22Rv1 (cell line): ENCODE measurements around the gene TMX2.

ENCODE experiments used
- H3K27ac ChIP-seq: fragments of 450-650 bp; 2 replicates; pipeline ENCODE4 v1.5.1; 2017
- CTCF ChIP-seq: fragments of 450-650 bp; IDR thresholded peaks from 2 replicates; pipeline ENCODE4 v1.5.1; 2017; ENCODE audit warnings: mild to moderate bottlenecking
- ZFX ChIP-seq: fragments of 450-650 bp; IDR thresholded peaks from 2 replicates; pipeline ENCODE4 v1.6.1; 2017; ENCODE audit warnings: antibody characterized with exemption, borderline replicate concordance

TMX2 gene

GRCh38 chr11:57761301-57762234 is 49.2 kb downstream of the TMX2 start, which contains the start of gene CTNND1:
CTNND1 (plus strand) TSS chr11:57761802; CDS start chr11:57791479, 29,677 bp downstream.
- TF ChIP-seq CTCF = no peak
- no peak for TF ChIP-seq ZFX

GRCh38 chr11:57762235-57762861 is 50.0 kb downstream of the TMX2 start:
- peak overlapping the region; percentile 92 for H3K27ac ChIP-seq
- no peak for TF ChIP-seq CTCF
- no peak for TF ChIP-seq ZFX

More at GRCh38 chr11:57761301-57762234, 49.2 kb downstream of the TMX2 start, which contains the start of gene CTNND1:
- peak within 1 kb of the TSS; percentile 92 for H3K27ac ChIP-seq

DNA sequence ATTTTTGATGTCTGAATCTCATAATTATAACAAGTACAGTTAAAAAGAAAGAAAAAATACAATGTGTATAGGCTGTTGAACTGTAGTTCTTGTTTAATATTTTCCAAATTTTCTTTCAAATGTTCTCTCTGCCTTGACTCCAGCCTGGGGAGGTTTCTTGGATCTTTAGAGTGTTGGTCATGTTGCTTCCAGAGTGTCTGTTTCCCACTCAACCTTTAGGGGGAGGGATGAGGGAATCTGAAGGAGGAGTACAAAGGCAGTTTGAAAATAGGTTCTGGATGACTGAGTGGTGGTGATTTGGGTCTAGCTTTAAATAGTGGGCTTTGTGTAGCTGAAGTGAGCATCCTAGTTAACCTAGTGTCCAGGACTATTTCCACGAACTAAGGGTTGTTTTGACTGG is 51.2 kb downstream of the TMX2 start:
- TF ChIP-seq ZFX (no peak), CTCF (0 out of 2 replicates have a peak, but pooled peaks have one; percentile 13)

GRCh38 chr11:57764021-57764420 is 51.6 kb downstream of the TMX2 start:
- TF ChIP-seq ZFX (no peak), CTCF (no peak)
- no peak overlapping the region for H3K27ac ChIP-seq

More for the DNA sequence above, 51.2 kb downstream of the TMX2 start:
- H3K27ac ChIP-seq = peak overlapping the region; percentile 92; the same call in 1 of the 2 replicates

- TF ChIP-seq ZFX (no peak), CTCF (no peak)
- no peak overlapping the region for H3K27ac ChIP-seq
These were observed 52.2 kb downstream of the TMX2 start for GRCh38 chr11:57764566-57764965.

DNA sequence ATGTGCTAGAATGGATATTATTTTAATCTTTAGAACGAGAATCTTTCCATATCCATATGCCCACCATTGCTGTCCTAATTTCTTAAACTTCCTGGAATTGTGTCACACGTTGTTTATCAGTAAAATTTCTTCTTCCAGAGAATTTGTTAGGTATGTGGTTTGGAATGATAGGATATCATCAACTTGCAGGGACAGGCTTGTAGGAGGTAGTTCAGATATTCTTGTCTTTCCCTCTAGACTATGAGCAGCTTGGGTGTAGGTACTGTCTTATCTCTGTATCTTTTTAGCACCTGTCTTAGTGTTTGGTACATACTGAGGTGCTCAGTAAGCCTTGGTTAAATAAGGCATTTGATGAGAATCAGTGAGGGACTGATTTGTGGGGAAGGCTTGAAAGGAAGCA is 52.6 kb downstream of the TMX2 start:
- H3K27ac ChIP-seq = no peak overlapping the region
- no peak for TF ChIP-seq ZFX
- no peak for TF ChIP-seq CTCF
